Keratinocyte (primary cell): Measurements from ENCODE around the gene TLL1. TPM values are rescaled to one million over a fixed set of nuclear protein-coding genes. Genes with fewer than 3 reads are reported as not detected.

ENCODE experiments used
- DNase-seq: peaks from one replicate; pipeline ENCODE4 v3.0.0-alpha.2; 2011; ENCODE audit warnings: low read depth, missing footprints, low spot score
- FAIRE-seq: peaks from 2 replicates; lab custom pipeline; 2011; peaks lifted over from hg19 to GRCh38; lab: Jason Lieb, UNC
- H2AFZ ChIP-seq: 2 replicates; pipeline ENCODE4 v1.6.0; 2012; ENCODE audit warnings: low read length, control low read depth, inconsistent platforms; ENCODE audit not compliant: control insufficient read depth
- H3K27ac ChIP-seq: 2 replicates; pipeline ENCODE4 v1.5.1; 2011; ENCODE audit warnings: low read length; ENCODE audit not compliant: control insufficient read depth, insufficient read depth
- H3K27me3 ChIP-seq: 3 replicates; pipeline ENCODE4 v1.6.0; 2011; ENCODE audit warnings: low read length; ENCODE audit not compliant: control insufficient read depth, insufficient read depth; ENCODE audit errors: extremely low read depth
- H3K36me3 ChIP-seq, 2 experiments: 2 replicates in 1 of 2; 3 replicates in 1 of 2; pipeline ENCODE4 v1.5.1; 2011; ENCODE audit warnings: low read length in 2 of 2, mild to moderate bottlenecking in 1 of 2; ENCODE audit not compliant: control insufficient read depth in 2 of 2, insufficient read depth in 2 of 2; ENCODE audit errors: extremely low read depth in 1 of 2
- H3K4me1 ChIP-seq: 3 replicates; pipeline ENCODE4 v1.5.1; 2011; ENCODE audit warnings: low read length; ENCODE audit not compliant: control insufficient read depth, insufficient read depth; ENCODE audit errors: extremely low read depth
- H3K4me2 ChIP-seq: 3 replicates; pipeline ENCODE4 v1.6.0; 2011; ENCODE audit warnings: low read depth, low read length; ENCODE audit not compliant: control insufficient read depth, insufficient read depth; ENCODE audit errors: extremely low read depth
- H3K4me3 ChIP-seq, 3 experiments: fragments of 200-600 bp in 1 of 3; sonication (generic) in 1 of 3; 2 replicates in 2 of 3; 3 replicates in 1 of 3; pipeline ENCODE4 v1.5.1; 2011 to 2016; ENCODE audit warnings: low read length in 3 of 3, mild to moderate bottlenecking in 3 of 3, control low read depth in 2 of 3, inconsistent platforms in 1 of 3, low read depth in 1 of 3, mixed read lengths in 1 of 3, mixed run types in 1 of 3, moderate library complexity in 1 of 3; ENCODE audit not compliant: control insufficient read depth in 2 of 3, insufficient read depth in 2 of 3; ENCODE audit errors: extremely low read depth in 1 of 3
- H3K79me2 ChIP-seq: 2 replicates; pipeline ENCODE4 v1.6.0; 2012; ENCODE audit warnings: low read length; ENCODE audit not compliant: control insufficient read depth, insufficient read depth
- H3K9ac ChIP-seq: 3 replicates; pipeline ENCODE4 v1.6.0; 2011; ENCODE audit warnings: low read length; ENCODE audit not compliant: control insufficient read depth, insufficient read depth; ENCODE audit errors: extremely low read depth
- H3K9me1 ChIP-seq: 3 replicates; pipeline ENCODE4 v1.6.0; 2011; ENCODE audit warnings: low read length; ENCODE audit not compliant: control insufficient read depth, insufficient read depth; ENCODE audit errors: extremely low read depth
- H3K9me3 ChIP-seq: 2 replicates; pipeline ENCODE4 v1.5.1; 2012; ENCODE audit warnings: low read depth, low read length; ENCODE audit not compliant: control insufficient read depth
- H4K20me1 ChIP-seq: 3 replicates; pipeline ENCODE4 v1.6.0; 2011; ENCODE audit warnings: low read length; ENCODE audit not compliant: control insufficient read depth, insufficient read depth; ENCODE audit errors: extremely low read depth
- CTCF ChIP-seq, 3 experiments: IDR thresholded peaks in 1 of 3; conservative IDR thresholded peaks in 1 of 3; optimal IDR thresholded peaks in 1 of 3; 2 replicates in 2 of 3; 3 replicates in 1 of 3; pipeline versions ENCODE3 to v1.5.1; 2011; ENCODE audit warnings: low read length in 3 of 3, mild to moderate bottlenecking in 3 of 3, moderate library complexity in 2 of 3, control low read depth in 1 of 3, inconsistent platforms in 1 of 3; ENCODE audit not compliant: insufficient read depth in 2 of 3; ENCODE audit errors: extremely low read depth in 1 of 3
- EZH2 ChIP-seq: IDR thresholded peaks from one replicate; pipeline ENCODE4 v1.6.1; 2012; ENCODE audit warnings: inconsistent platforms, mild to moderate bottlenecking, low read length, moderate library complexity
- dilution Hi-C: fragments of 300-500 bp; cut with MboI; formaldehyde crosslinking; loops from one replicate; pipeline ENCODE4 v1.7.0; 2020; ENCODE audit warnings: low sequenced_read_pairs; ENCODE audit not compliant: extremely low pct_ligation_motif_present
- polyA plus RNA-seq, 5 experiments: library from polyadenylated mRNA; depleted of rRNA in 3 of 5; stranded (reverse) in 3 of 5; stranded (forward) in 1 of 5; unstranded in 1 of 5; fragments of >200 nt; gene quantifications; 1 replicate in 1 of 5; 2 replicates in 3 of 5; 3 replicates in 1 of 5; pipeline versions ENCODE4 v1.2.1 to v1.2.3, GENCODE V29; 2011 to 2012; ENCODE audit warnings: missing spikeins in 2 of 5, low read depth in 1 of 5, low replicate concordance in 1 of 5

Gene TLL1
- polyA plus RNA-seq, 1 donor (not counting 4 experiments of a cell fraction or from before 2014, with no cell fraction given), result 1.5 TPM

- no peak for TF ChIP-seq CTCF (optimal IDR thresholded peaks at IDR 0.05 in 1 of 3, IDR thresholded peaks at IDR 0.05 in 1 of 3, conservative IDR thresholded peaks at IDR 0.05 in 1 of 3; ENCODE audit: extremely low read depth in 1 of 3, insufficient read depth in 2 of 3, low read length in 3 of 3)
Measured at GRCh38 chr4:165991325-165992180, 118.5 kb downstream of the TLL1 start.

GRCh38 chr4:165992283-165992682 is 119.2 kb downstream of the TLL1 start:
- TF ChIP-seq EZH2, result no peak
- TF ChIP-seq CTCF (optimal IDR thresholded peaks at IDR 0.05 in 1 of 3, IDR thresholded peaks at IDR 0.05 in 1 of 3, conservative IDR thresholded peaks at IDR 0.05 in 1 of 3; ENCODE audit: extremely low read depth in 1 of 3, insufficient read depth in 2 of 3, low read length in 3 of 3), result no peak
- no peaks in the 10 kb centered on the region for H3K79me2 ChIP-seq
- no peaks in the 10 kb centered on the region for H4K20me1 ChIP-seq
- no peaks in the 10 kb centered on the region for H3K27me3 ChIP-seq
- no peak overlapping the region for H2AFZ ChIP-seq
- DNase-seq (no peak), FAIRE-seq (no peak)
- no peaks in the 10 kb centered on the region for H3K36me3 ChIP-seq
- H3K4me2 ChIP-seq, result no peak overlapping the region
- H3K9me3 ChIP-seq, result no peaks in the 10 kb centered on the region
- H3K4me3 ChIP-seq, result no peak overlapping the region
- H3K4me1 ChIP-seq, result peaks cover 3% of the 10 kb centered on the region
- H3K27ac ChIP-seq, result no peak overlapping the region
- H3K9me1 ChIP-seq, result no peaks in the 10 kb centered on the region
- dilution Hi-C loops, result no loop called here
- no peak overlapping the region for H3K9ac ChIP-seq

More at GRCh38 chr4:165991325-165992180, 118.5 kb downstream of the TLL1 start:
- H3K9ac ChIP-seq, result no peak overlapping the region
- H3K27me3 ChIP-seq, result no peaks in the 10 kb centered on the region
- no peaks in the 10 kb centered on the region for H4K20me1 ChIP-seq
- DNase-seq (no peak), FAIRE-seq (no peak)
- H3K4me2 ChIP-seq, result no peak overlapping the region
- no peak overlapping the region for H2AFZ ChIP-seq
- no peaks in the 10 kb centered on the region for H3K79me2 ChIP-seq
- no peak overlapping the region for H3K4me3 ChIP-seq
- no peaks in the 10 kb centered on the region for H3K9me3 ChIP-seq
- H3K9me1 ChIP-seq, result no peaks in the 10 kb centered on the region
- dilution Hi-C loops, result no loop called here
- H3K36me3 ChIP-seq, result no peaks in the 10 kb centered on the region
- H3K4me1 ChIP-seq, result peaks cover 3% of the 10 kb centered on the region
- H3K27ac ChIP-seq, result no peak overlapping the region
